ENCODE data around the gene ERP29.
"Not testable (repeated sequence)": the region's sequence is repeated elsewhere in the genome, so short reads cannot be mapped to it uniquely, and the experiment has no call there.

The ERP29 gene

GRCh38 chr12:112035219-112035785, 22.1 kb downstream of the ERP29 start:
- no peak for DNase-seq (ENCODE audit: low spot score)

GRCh38 chr12:112036614-112037013, 23.4 kb downstream of the ERP29 start:
- DNase-seq (ENCODE audit: low spot score), result not testable (repeated sequence)

- no peak for DNase-seq (ENCODE audit: low spot score)
Observed at GRCh38 chr12:112046003-112046402, 32.8 kb downstream of the ERP29 start.

- no peak for DNase-seq (ENCODE audit: low spot score)
Observed at GRCh38 chr12:112049351-112049750, 36.1 kb downstream of the ERP29 start.

GRCh38 chr12:112061137-112061536, 47.9 kb downstream of the ERP29 start:
- DNase-seq (ENCODE audit: low spot score), result no peak

- DNase-seq (ENCODE audit: low spot score), result no peak
Observed at GRCh38 chr12:112063273-112063672, 50.0 kb downstream of the ERP29 start.

GRCh38 chr12:112066566-112066965, 53.3 kb downstream of the ERP29 start:
- DNase-seq (ENCODE audit: low spot score), result no peak
